ENCODE data around the gene CYP8B1. TPM values are rescaled to one million over a fixed set of nuclear protein-coding genes. Genes with fewer than 3 reads are reported as not detected.

The CYP8B1 gene
- total RNA-seq, 2 donors from 2014 or later = not detected

DNA sequence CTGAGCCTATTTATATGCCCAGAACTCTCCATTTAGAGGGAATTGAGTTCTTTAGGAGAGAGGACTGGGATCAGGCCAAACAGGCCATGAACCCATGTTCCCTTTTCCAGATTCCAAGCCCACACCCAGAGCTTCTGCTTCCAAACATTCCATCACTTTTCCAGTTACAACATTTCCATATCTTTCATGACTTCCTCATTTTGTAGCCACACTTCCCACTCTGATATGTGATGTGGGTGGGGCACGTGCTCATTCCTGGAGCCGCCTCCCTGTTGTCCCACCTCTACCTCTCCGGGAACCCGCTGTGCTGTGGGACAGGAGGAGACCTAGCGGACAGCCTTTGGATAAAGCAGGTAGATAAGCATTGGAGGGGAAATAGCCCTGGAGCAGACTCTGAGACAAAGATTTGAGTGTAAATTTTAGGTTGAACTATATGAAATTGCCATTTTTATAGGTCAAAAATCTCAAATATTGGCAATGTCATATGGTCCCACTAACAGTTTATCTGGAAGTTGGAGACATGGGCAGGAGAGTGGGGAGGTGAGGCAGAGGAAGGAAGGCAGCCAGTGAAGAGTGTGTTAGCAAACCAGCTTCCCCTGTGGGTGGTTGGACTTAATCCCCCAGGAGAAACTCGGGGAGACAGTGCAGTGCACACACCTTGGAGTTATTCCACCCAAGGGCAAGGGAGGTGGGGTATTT lies 31.8 kb downstream of the CYP8B1 start:
- Histone ChIP-seq H3K27ac (peak overlapping the region in 1 of 2 donors; percentile 10), H3K4me3 (no peak overlapping the region), H3K27me3 (replicated peaks; ENCODE audit: insufficient read depth) (no peaks in the 10 kb centered on the region), H3K36me3 (no peaks in the 10 kb centered on the region), H3K9me3 (no peaks in the 10 kb centered on the region), H3K4me1 (replicated peaks) (no peaks in the 10 kb centered on the region)
- TF ChIP-seq POLR2A (IDR thresholded peaks at IDR 0.05) = no peak
- WGBS = 79% methylated on average over 6 of the region's 6 CpGs
- no peak for DNase-seq (ENCODE audit: low spot score)
- intact Hi-C loops (cut with DNase I) = no loop called here

GRCh38 chr3:42841332-42841731 lies 34.3 kb downstream of the CYP8B1 start:
- WGBS = 50% methylated on average over 1 of the region's 1 CpG
- Histone ChIP-seq H3K27ac (no peak overlapping the region), H3K36me3 (no peaks in the 10 kb centered on the region), H3K9me3 (no peaks in the 10 kb centered on the region), H3K4me3 (no peak overlapping the region), H3K4me1 (replicated peaks) (no peaks in the 10 kb centered on the region), H3K27me3 (replicated peaks; ENCODE audit: insufficient read depth) (no peaks in the 10 kb centered on the region)
- no peak for DNase-seq (ENCODE audit: low spot score)
- TF ChIP-seq POLR2AphosphoS5 (IDR thresholded peaks at IDR 0.05) = no peak
- TF ChIP-seq, protein P1, sequence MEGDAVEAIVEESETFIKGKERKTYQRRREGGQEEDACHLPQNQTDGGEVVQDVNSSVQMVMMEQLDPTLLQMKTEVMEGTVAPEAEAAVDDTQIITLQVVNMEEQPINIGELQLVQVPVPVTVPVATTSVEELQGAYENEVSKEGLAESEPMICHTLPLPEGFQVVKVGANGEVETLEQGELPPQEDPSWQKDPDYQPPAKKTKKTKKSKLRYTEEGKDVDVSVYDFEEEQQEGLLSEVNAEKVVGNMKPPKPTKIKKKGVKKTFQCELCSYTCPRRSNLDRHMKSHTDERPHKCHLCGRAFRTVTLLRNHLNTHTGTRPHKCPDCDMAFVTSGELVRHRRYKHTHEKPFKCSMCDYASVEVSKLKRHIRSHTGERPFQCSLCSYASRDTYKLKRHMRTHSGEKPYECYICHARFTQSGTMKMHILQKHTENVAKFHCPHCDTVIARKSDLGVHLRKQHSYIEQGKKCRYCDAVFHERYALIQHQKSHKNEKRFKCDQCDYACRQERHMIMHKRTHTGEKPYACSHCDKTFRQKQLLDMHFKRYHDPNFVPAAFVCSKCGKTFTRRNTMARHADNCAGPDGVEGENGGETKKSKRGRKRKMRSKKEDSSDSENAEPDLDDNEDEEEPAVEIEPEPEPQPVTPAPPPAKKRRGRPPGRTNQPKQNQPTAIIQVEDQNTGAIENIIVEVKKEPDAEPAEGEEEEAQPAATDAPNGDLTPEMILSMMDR (IDR thresholded peaks at IDR 0.05) = no peak
- no peak for TF ChIP-seq POLR2A (IDR thresholded peaks at IDR 0.05)
- intact Hi-C loops (cut with DNase I) = no loop called here

- Histone ChIP-seq H3K36me3 (no peaks in the 10 kb centered on the region), H3K4me1 (replicated peaks) (no peaks in the 10 kb centered on the region), H3K9me3 (no peaks in the 10 kb centered on the region), H3K27me3 (replicated peaks; ENCODE audit: insufficient read depth) (no peaks in the 10 kb centered on the region), H3K4me3 (no peak overlapping the region), H3K27ac (no peak overlapping the region)
- TF ChIP-seq, protein P1 (IDR thresholded peaks at IDR 0.05) = peak; percentile 61 to 92 (median 80)
- no peak for TF ChIP-seq POLR2A (IDR thresholded peaks at IDR 0.05)
- peak; percentile 50 for TF ChIP-seq POLR2AphosphoS5 (IDR thresholded peaks at IDR 0.05)
- peak; percentile 57 for DNase-seq (ENCODE audit: low spot score)
- 41% methylated on average over 7 of the region's 7 CpGs for WGBS
- intact Hi-C loops (cut with DNase I) = loop anchor here (2.0 to 5.0 kb wide), 2 partner anchors 41 to 57 kb away; no protein-coding TSS in a partner anchor
Measured at GRCh38 chr3:42839616-42840015, 36.1 kb downstream of the CYP8B1 start.

DNA sequence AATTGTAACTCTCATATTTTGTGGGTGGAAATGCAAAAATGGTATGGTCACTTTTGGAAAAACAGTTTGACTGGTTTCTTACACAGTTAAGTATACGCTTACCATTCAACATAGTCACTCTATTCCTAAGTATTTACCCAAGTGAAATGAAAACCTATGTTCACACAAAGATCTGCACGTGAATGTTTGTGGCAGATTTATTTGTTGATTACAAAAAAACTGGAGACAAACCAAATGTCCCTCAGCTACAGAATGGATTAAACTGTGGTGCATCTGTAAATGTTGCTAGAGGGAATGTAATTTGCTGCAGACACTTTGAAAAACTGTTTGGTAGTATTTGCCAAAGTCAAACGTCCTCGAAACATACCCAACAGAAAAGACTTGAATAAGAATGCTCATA lies 37.1 kb downstream of the CYP8B1 start:
- intact Hi-C loops (cut with DNase I) = loop anchor here (2.0 to 5.0 kb wide), 2 partner anchors 42 to 56 kb away; no protein-coding TSS in a partner anchor
- no peak overlapping the region for H3K4me3 ChIP-seq
- no peaks in the 10 kb centered on the region for H3K27me3 ChIP-seq (replicated peaks; ENCODE audit: insufficient read depth)
- peak; percentile 12 for DNase-seq (ENCODE audit: low spot score)
- H3K4me1 ChIP-seq (replicated peaks) = no peaks in the 10 kb centered on the region
- 52% methylated on average over 4 of the region's 4 CpGs for WGBS
- H3K36me3 ChIP-seq = no peaks in the 10 kb centered on the region
- H3K27ac ChIP-seq = no peak overlapping the region
- TF ChIP-seq POLR2A (IDR thresholded peaks at IDR 0.05) = no peak
- TF ChIP-seq, protein P1 (IDR thresholded peaks at IDR 0.05) = no peak
- peak; percentile 67 for TF ChIP-seq POLR2AphosphoS5 (IDR thresholded peaks at IDR 0.05)
- H3K9me3 ChIP-seq = no peaks in the 10 kb centered on the region

- H3K27me3 ChIP-seq (replicated peaks; ENCODE audit: insufficient read depth) = no peaks in the 10 kb centered on the region
- intact Hi-C loops (cut with DNase I) = loop anchor here (5.0 kb wide), 1 partner anchor 54 kb away; no protein-coding TSS in a partner anchor
- WGBS = 80% methylated on average over 5 of the region's 5 CpGs
- no peak overlapping the region for H3K27ac ChIP-seq
- H3K4me1 ChIP-seq (replicated peaks) = no peaks in the 10 kb centered on the region
- no peaks in the 10 kb centered on the region for H3K9me3 ChIP-seq
- H3K4me3 ChIP-seq = no peak overlapping the region
- DNase-seq (ENCODE audit: low spot score) = no peak
- no peak for TF ChIP-seq POLR2AphosphoS5 (IDR thresholded peaks at IDR 0.05)
- no peak for TF ChIP-seq POLR2A (IDR thresholded peaks at IDR 0.05)
- TF ChIP-seq, protein P1 (IDR thresholded peaks at IDR 0.05) = no peak
- no peaks in the 10 kb centered on the region for H3K36me3 ChIP-seq
Measured at GRCh38 chr3:42836150-42837123, 39.2 kb downstream of the CYP8B1 start.

Measured in prostate gland (tissue), 2 donors.